Spleen (tissue), 7 donors: ENCODE results near the gene MT1A.

Experiments
- CTCF ChIP-seq, 11 experiments: fragments of 200-600 bp in 7 of 11; fragments of 450-650 bp in 4 of 11; sonication (generic) in 4 of 11; IDR thresholded peaks in 8 of 11; conservative IDR thresholded peaks in 3 of 11; 1 replicate in 7 of 11; 2 replicates in 4 of 11; pipeline versions ENCODE4 v1.4.0 to v1.8.0; 2016 to 2021; ENCODE audit warnings: antibody characterized with exemption in 11 of 11, inconsistent platforms in 4 of 11, mild to moderate bottlenecking in 1 of 11
- POLR2A ChIP-seq, 3 donors: fragments of 450-650 bp; IDR thresholded peaks; one replicate each; pipeline ENCODE4 v1.5.1; 2017; ENCODE audit warnings: antibody characterized with exemption in 3 of 3, mild to moderate bottlenecking in 1 of 3
- donor health status: DM: no; HTN: no; CAD: no; lungs with moderate emphysema.
- donor health status: DM: no; HTN: no; CAD: no.
- donor health status: DM: no; HTN: no; CAD: no.

- TF ChIP-seq POLR2A (IDR thresholded peaks at IDR 0.05), result no peak
- TF ChIP-seq CTCF (IDR thresholded peaks at IDR 0.05 in 8 of 11, conservative IDR thresholded peaks at IDR 0.05 in 3 of 11), result no peak
Measured at GRCh38 chr16:56608876-56609462, 29.5 kb upstream of the MT1A start.
